NCI-H1092 treated with DMSO at 0.1 percent for 48 hours (cell line): Measurements from ENCODE around the gene SEMA6A.

ENCODE experiments used
- DNase-seq: peaks from one replicate; lab custom pipeline; 2025; lab: John Stamatoyannopoulos, UW

Gene SEMA6A

DNA sequence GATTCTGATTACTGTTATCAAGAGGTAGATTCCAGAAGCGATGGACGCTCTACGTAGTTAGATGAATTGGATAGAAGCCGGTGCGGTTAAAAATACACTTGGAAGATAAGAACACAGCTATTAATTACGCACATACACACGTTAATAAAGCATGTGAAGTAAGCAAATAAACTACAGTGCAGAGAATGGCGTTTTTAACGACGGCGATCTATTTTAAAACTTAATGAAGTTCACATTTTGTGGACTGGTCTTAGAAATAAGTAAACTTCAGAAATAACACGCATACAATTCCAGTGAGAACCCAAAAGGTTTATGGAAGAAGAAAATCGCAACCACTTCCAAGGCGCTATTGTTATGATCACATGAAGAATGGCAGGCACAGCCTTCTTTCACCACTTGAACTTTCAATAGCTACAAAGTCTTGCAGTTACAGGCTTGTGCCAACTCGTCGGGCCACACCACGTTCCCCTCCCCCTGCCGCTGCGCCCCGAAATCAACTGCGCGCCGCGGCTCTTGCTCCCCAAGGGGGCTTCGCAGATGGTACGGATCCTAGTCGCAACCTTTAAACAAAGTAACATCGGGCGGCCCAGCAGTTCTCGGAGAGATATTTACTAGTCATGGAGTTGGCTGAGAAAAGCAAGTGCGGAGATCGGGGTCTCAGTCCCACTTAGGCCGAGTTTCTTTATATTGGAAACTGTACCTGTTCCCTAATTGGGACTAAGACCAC lies 866 bp upstream of the SEMA6A start:
- DNase-seq, result no peak

DNA sequence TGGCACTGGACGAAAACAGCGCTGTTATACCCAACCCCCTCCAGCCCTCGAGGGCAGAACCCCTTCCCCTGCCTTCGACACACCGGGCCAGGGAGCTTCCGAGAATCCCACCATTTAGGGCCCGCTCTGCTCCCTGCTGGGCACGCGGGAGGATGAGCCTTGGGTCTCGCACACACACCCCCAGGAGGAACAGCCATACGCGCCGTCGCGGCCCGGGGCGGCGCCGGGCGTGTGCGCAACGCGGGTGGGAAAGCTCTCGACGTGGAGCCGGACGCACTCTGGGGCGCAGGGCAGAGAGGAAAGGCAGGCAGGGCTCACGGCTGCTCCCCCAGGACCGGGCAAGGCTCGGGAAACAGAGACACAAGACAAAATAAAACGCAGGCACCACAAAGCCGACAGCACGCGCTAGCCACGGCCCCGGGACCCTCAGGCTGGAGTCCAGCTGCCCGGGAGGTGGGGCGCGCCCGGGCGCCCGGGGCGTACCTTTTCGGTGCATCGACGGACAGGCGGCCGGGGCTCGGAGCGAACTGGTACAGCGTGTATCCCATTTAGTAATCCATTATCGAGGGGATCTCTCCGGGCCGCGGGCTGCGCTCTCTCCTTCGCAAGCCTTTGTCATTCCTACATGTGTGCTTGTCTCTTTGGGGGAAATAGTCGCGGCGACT lies 789 bp downstream of the SEMA6A start:
- DNase-seq, result no peak

DNA sequence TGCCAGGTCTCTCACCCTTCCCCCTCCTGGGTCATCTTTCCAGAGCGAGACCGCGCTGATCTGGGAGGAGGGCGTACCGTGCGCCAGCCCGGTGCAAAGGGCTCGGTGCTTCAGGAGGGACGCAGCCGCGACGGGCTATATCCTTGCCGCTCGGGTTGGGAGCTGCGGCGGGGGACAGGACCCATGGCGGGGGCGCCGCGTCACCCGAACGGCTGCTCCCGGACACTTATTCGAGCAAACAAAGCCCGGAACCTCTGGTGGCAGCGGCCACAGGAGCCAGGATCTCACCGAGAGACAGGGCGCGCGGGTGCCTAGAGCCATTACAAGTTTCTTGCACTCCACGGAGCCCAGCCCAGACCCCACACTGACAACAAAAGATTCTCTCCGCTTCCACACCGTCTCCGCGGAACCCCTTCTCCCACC lies 1.3 kb downstream of the SEMA6A start:
- peak; percentile 29 for DNase-seq

DNA sequence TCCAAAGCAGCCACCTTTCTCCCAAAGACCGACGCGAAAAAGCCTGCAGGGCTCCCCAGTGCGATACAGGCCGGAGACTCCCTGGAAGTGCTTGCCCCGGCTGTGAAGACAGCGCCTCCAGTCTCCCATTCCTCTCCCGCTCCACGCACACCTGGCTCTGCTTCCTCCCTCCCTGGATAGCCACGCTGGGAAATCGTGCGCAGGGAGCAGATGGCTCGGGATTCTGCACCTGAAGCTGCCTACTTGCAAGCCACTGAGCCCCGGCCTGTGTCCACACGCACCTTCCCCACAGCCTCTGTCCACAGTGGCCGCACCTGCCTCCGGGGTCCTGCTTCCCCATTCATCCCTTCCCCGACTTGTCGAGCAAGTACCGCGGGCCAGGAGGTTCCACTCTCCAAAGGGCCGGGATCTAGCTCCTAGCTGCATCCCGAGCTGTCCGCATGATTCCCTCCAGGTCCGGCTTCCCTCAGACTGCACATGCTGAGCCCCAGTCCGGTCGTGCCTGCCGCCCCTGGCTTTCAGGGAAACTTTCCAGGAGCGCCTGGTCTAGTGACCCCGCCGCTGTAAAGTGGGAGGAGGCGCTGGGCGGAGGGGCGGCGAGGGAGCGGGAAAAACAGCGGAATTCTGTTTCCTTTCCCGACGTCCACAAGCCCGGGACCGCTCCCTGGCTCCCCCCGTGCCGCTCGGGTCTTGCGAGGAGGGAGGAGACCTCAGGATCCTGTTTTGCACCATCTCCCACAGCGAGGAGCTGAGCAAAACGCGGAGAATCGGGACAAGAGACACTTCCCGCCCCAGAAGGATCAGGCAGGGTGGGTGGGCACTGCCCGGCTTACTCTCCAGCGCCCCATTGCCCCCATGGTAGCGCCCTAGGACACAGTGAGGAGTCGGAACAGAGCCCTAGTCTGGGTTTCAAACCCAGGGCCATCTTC lies 2.0 kb downstream of the SEMA6A start:
- peak; percentile 55 for DNase-seq

DNA sequence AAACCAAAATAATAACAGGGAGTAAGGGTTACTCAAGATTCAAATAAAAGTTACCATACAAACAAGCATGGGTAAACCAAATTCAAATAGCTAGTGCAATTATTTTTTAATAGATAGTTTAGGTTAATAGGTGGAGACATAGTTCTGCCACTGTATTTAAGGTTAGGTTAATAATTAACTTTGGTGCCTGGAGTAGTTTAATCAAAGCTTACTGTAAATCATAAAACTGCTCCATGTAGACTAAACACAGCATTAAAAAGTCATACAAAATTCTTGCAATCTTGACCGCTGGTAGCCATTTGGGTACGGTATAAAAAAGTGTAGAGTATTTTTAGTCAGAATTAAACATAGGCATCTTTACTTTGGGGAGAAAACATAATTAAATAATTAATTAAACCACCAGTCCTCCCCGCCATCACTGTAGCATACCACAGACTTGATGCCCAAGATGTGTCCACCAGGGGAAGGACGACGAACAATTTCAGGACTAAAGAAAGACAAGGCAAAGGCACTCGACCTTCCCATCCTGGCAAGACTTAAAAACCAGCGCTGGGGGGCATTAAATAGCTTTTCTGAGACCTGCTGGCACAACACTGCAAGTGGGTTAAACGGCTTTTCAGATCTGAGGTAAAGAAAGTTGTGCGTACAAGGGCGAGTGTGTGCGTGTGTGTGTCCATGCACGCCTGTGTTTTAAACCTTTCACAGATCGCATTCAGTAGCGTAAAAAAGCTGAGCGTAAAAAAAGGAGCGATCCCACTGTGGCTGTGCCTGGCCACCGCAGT lies 2.9 kb downstream of the SEMA6A start:
- DNase-seq, result no peak

DNA sequence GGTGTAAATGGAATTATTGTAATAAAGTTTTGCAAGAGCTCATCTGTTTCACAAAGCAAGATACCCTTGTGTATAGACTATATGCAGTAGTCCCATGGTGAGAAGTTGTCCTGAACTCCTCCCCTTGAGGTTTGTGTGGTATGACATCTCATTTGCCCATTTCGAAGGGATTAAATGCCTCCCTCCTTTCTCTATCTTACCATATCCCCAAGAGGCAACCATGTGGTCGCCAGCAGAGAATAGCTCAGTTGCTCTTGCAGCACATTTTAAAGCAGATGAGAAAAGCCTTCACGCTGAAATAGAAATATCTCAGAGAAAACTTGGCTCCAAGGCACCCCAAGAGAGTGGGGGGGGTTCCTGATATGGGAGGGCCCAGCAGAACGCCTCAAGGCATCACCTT lies 4.6 kb downstream of the SEMA6A start:
- no peak for DNase-seq

DNA sequence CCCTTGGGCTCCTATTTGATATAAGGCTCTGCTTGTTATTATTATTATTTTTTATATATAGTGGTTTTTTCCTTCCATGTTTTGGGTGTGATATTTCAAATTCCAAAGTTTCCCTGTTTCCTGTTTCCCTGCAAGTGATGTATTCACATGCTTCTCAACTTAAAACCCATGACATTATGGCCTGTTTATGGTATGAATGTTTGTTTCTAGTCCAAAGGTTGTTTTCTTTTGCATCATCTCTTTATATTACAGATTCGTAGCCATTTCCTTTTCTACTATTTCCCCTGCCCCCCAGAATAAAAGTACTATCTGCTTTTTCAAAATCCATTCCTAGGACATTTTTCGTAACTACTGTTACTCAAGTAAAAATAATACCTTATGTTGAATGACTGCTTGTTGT lies 7.5 kb downstream of the SEMA6A start:
- DNase-seq, result no peak

DNA sequence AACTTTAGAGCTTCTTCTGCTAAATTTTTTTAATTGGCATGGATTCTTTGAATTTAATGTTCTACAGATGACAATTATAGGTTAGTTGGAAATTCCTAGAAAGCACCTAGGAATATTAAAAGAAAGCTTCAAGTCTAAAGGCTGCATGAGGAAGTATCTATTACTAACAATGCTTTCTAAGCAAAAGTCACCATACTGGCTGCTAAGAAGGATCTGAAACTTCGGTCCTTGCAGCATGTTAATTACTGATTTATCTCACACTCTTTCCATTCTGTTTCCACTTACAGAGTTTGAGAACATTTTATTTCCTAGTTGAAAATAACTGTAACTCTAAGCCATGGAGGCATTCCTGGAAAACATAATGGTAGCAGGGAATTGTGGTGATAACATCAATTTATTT lies 8.4 kb downstream of the SEMA6A start:
- DNase-seq, result no peak

DNA sequence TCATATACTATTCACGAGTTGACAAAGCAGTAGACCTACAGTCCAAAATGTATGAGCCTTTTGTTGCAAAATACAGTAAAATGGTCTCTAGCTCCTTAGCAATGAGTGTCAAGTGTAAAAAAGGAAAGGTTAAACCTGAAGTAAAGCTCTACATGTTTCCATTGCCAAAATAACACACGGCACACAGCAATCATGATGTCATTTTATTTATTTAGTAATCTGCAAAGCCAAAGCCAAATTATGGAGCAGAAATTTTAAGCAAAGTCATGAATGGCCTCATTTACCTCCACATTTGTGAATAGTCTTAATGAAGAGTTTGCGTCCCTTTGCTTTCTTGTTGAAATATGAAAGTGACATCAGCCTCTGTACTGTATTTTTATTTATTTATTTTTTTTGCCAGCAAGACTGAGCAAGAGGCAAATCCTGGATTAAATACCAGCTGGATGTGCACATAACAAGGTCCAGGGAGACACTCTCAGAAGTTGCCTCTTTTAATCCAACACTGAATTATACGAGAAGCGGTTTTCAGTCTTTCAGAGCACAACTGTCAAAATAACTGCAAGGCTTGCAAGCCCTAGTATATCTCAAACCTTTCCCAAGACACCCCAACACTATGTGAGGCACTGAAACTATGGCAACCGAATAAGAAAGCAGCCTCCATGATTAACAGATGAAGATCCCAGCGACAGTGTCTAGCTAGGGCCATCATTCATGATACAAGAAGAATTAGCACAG lies 9.7 kb downstream of the SEMA6A start:
- DNase-seq, result no peak

DNA sequence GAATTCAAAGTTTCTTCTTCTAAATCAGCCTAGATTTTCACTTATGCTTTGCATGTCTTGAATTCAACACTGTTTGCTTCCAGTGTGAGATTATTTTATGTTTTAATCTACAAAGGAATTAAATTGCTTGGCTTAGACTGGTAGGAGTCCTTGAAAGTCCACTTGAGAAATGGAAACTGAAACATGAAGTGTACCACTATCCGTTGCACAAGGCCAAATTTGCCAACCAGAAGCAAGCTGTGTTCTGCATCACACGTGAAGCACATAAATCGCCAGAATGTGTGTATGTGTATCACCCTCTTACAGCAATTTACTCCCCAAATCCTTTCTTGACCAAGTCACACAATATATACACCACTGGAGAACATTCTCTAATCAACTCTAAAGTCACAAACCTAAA lies 10.3 kb downstream of the SEMA6A start:
- no peak for DNase-seq

DNA sequence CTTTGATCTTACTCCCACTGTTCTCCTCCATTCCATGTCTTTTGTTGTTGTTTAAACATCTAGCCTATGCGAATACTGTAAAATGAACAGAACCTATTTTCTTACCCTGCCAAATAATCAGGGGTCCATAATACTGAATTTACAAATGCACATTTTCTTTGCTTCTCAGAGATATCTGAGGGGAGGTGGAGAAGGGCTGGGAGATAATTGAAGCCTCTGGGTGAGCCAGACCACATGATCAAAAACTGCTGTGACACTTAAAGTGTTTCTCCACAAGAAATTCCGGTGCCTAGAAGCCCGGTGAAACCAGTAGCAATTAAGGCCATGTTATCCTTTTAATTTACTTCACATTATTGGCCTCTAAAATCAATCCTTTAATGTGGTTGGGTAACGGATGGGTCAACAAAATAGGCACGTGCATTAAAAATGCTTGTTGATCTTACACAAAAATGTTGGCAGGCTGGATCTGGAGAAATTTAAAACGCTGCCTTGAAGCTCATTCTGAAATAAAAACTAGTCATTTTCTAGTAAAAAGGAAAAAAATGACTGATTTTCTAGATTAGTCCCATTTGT lies 10.8 kb downstream of the SEMA6A start:
- no peak for DNase-seq

DNA sequence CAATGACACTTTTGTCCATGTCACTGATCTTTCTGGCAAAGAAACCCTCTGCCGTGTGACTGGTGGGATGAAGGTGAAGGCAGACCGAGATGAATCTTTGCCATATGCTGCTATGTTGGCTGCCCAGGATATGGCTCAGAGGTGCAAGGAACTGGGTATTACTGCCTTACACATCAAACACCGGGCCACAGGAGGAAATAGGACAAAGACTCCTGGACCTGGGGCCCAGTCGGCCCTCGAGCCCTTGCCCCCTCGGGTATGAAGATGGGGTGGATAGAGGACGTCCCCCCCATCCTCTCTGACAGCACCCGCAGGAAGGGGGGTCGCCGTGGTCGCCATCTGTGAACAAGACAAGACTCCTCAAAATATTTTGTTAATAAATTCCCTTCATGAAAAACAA lies 12.0 kb downstream of the SEMA6A start:
- DNase-seq, result no peak

DNA sequence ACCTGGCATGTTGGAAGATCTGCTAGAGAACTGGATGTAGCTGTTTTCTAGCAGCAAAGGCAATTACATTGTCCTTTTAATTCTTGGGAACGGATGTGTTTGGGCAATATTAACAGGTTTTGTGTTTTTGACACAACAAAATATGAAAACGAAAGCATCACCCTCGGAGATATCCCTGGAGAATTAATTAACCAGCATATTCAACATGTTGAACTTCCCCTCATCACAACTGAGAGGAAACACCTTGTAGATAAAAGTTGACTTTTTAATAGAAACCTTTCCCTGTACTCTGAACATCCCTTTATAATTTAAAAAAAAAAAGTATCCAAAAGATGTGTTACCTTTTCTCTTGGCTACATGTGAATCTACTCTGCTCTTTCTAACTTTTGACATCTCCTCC lies 13.0 kb downstream of the SEMA6A start:
- no peak for DNase-seq

DNA sequence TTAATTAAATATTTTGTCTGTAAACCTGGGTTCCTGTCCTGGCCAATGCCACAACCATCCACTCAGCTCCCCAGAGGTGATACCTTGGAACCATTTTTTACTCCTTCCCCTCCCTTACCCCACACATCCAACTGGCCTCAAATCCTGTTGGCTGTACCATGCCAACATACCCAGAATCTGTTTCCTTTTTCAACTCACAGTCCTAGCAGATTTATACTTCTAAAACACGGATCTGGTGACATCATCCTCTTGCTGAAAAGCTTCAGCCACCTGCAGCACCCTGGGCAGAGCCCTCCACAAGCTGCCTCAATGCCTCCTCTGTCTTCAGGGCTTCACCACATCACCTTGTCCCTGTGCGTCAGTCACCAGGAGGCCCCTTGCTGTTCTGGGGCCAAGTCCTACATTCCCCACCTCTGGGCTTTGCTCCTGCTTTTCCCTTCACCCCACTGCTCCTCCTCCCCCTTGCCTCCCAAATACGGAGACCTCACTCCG lies 14.9 kb downstream of the SEMA6A start:
- no peak for DNase-seq

DNA sequence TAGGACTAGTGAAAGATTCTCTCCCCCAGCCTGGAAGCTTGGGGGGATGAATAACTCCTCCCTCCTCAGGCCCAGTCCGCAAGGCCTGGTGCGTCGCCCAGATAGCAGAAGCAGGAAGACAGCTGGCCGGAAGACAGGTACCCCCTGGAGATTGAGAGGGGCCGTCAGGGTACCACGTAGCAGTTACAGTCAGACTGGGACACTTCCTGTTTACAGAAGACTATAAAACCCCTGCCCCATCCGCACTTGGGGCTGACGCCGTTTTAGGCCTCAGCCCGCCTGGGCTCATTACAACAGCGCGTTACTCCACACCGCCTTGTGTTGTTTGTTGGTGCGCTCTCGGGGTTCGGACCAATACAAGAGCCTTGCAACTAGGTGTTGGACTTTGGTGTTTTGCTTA lies 15.4 kb downstream of the SEMA6A start:
- DNase-seq, result no peak

DNA sequence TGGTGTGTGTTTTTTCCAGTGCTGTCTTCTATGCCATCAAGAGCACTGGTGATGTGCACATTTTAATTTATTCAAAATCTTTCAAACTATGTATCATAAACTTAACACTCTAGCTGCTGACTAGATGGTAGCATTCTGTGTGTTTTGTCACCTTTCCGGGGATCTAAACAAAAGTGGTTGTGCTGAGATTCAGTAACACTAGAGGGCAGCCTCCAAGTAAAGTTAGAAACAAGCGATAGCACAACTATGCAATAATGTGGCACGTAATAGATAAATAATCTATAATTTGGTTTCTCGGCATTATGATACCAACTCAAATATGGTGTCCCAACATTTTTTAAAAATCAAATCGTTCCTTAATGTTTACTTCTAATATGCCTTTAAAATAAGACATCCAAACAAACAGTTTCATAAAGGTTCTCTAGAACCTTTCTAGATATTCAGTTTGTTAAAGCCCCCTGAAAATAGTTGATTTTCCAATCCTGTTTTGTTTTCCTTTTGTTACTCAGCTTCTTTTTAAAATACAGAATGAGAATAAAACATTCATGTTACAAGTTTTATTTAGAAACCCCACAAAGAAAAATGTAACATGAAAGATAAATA lies 16.9 kb downstream of the SEMA6A start:
- DNase-seq, result peak; percentile 5

DNA sequence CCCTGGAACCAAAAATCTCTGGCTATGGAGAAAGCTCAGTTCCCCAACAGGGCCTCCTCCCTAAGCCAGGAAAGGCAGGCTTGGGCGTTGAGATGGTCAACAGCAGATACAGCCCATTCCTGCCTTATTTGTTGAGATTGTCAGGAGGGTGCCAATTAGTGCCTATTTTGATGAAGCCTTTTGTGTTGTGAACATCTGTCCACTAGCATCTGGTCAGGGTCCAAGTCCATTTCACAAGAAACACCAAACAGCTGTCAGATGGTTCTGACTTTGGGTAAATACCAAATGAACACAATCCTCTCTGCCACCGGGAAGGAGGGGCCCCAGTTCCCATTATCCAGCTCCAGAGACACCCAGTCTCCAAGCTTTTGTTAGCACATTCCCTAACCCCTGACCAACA lies 19.9 kb downstream of the SEMA6A start:
- DNase-seq, result peak; percentile 60

DNA sequence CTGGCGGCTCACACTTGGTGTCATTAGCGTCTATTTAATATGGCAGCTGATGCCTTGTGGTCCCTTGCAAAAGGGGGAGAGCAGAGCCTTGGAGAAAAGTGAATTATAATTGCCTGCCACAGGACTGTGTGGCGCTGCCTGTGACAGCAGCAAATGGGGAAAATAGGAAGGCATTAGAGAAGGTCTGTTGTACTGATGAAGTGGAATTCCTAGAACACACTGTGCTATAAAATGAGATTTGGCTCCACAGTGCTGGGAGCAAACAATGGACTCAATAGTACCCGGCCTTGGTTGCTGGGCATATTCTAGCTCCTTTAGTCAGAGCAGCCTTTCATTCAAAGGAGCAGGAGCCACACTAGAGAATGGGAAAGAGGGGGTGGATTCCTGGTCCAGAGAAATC lies 21.3 kb downstream of the SEMA6A start:
- peak; percentile 24 for DNase-seq

DNA sequence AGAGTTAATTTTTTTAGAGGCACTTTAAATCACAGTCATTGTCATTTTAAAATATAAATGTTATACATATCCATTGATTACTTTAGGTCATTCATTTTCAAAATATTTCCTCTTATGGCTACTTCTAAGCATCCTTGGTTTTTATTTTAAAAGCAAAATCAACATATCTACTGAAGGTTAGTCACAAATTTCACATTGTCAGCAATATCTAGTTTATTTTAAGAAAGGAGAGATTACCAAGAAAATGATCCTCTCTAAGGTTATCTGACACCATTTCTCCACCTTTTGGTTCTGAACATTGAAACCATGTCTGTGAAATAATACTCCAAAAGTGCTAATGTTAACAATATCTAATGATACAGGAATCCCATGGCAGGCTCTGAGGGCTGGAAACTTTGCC lies 24.5 kb downstream of the SEMA6A start:
- no peak for DNase-seq

DNA sequence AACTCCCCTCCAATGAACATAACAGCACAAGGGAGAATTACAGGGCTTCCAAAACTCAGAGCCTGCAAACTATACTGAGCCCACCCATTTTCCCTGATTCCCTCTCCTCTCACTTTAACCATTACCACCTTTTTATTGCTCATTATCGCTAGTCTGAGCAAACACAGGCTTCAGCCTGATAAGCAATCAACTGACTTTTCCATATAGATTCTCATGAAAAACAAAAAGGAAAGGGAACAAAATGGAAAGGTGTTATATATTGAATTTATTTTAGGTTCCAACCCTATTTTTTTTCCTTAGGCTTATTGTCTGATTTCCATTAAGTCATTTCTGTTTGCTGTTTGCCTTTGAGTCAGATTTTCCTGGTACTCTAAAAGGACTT lies 27.9 kb downstream of the SEMA6A start:
- DNase-seq, result no peak
